Measurements from ENCODE around the gene PTPRU. TPM values are rescaled to one million over a fixed set of nuclear protein-coding genes. Genes with fewer than 3 reads are reported as not detected.
A peak's percentile ranks its signal among the peaks of the same experiment; 100 is the strongest.
"Not testable (repeated sequence)": the region's sequence is repeated elsewhere in the genome, so short reads cannot be mapped to it uniquely, and the experiment has no call there.

PTPRU gene
- total RNA-seq, 6 donors from 2014 or later = 44.5 to 87.2 (median 70.1) TPM

GRCh38 chr1:29232387-29232786 is 3.9 kb upstream of the PTPRU start:
- no peak for TF ChIP-seq POLR2AphosphoS5 (IDR thresholded peaks at IDR 0.05)
- no peak for TF ChIP-seq EP300 (IDR thresholded peaks at IDR 0.05)
- TF ChIP-seq POLR2A (IDR thresholded peaks at IDR 0.05) = no peak
- TF ChIP-seq CTCF (IDR thresholded peaks at IDR 0.05) = no peak
- WGBS, 2 donors = 63 to 75% methylated on average over 3 of the region's 3 CpGs
- H3K36me3 ChIP-seq = no peaks in the 10 kb centered on the region
- H3K9me3 ChIP-seq = no peaks in the 10 kb centered on the region
- no peak overlapping the region for H3K27ac ChIP-seq
- DNase-seq (no peak), ATAC-seq (ENCODE audit: low FRiP score in 2 of 2) (no peak)
- H3K4me1 ChIP-seq = peaks cover 18 to 32% (median 27%) of the 10 kb centered on the region in 4 donors
- H3K4me3 ChIP-seq = no peak overlapping the region
- H3K27me3 ChIP-seq = peaks cover 0 to 10% (median 2%) of the 10 kb centered on the region in 4 donors

GRCh38 chr1:29233693-29234092 is 2.6 kb upstream of the PTPRU start:
- no peak for DNase-seq
- no peak for ATAC-seq (ENCODE audit: low FRiP score in 2 of 2)
- WGBS, 2 donors = 87 to 93% methylated on average over 4 of the region's 4 CpGs

GRCh38 chr1:29234471-29234870 is 1.9 kb upstream of the PTPRU start:
- TF ChIP-seq POLR2A (IDR thresholded peaks at IDR 0.05) (no peak), POLR2AphosphoS5 (IDR thresholded peaks at IDR 0.05) (no peak), CTCF (IDR thresholded peaks at IDR 0.05) (no peak)
- Histone ChIP-seq H3K4me1 (peaks cover 21 to 50% (median 40%) of the 10 kb centered on the region in 4 donors), H3K27ac (no peak overlapping the region), H3K27me3 (peaks cover 0 to 21% (median 2%) of the 10 kb centered on the region in 4 donors), H3K9me3 (no peaks in the 10 kb centered on the region), H3K36me3 (no peaks in the 10 kb centered on the region), H3K4me3 (no peak overlapping the region)
- ATAC-seq (ENCODE audit: low FRiP score in 2 of 2) (no peak), DNase-seq (no peak)
- 55 to 100% methylated on average over 1 of the region's 1 CpG for WGBS, 2 donors

More at GRCh38 chr1:29233693-29234092, 2.6 kb upstream of the PTPRU start:
- Histone ChIP-seq H3K9me3 (no peaks in the 10 kb centered on the region), H3K4me1 (peaks cover 21 to 44% (median 36%) of the 10 kb centered on the region in 4 donors), H3K4me3 (no peak overlapping the region), H3K27ac (no peak overlapping the region), H3K36me3 (no peaks in the 10 kb centered on the region), H3K27me3 (peaks cover 0 to 21% (median 2%) of the 10 kb centered on the region in 4 donors)
- TF ChIP-seq POLR2A (IDR thresholded peaks at IDR 0.05) (no peak), EP300 (IDR thresholded peaks at IDR 0.05) (no peak), CTCF (IDR thresholded peaks at IDR 0.05) (no peak), POLR2AphosphoS5 (IDR thresholded peaks at IDR 0.05) (no peak)

GRCh38 chr1:29234881-29235280 is 1.4 kb upstream of the PTPRU start:
- not testable (repeated sequence) for H3K9me3 ChIP-seq; H3K27ac ChIP-seq; H3K4me3 ChIP-seq; H3K36me3 ChIP-seq; ATAC-seq (ENCODE audit: low FRiP score in 2 of 2)
- DNase-seq = peak in 1 of 2 donors; percentile 47
- Histone ChIP-seq H3K27me3 (peaks cover 0 to 21% (median 2%) of the 10 kb centered on the region in 4 donors), H3K4me1 (peaks cover 17 to 50% (median 40%) of the 10 kb centered on the region in 4 donors)
- 86 to 89% methylated on average over 9 of the region's 9 CpGs for WGBS, 2 donors

- DNase-seq (no peak), ATAC-seq (ENCODE audit: low FRiP score in 2 of 2) (no peak)
- H3K4me3 ChIP-seq = peak overlapping the region; percentile 39 to 76 (median 68)
- peak overlapping the region; percentile 75 to 86 (median 82) for H3K27ac ChIP-seq
- no peaks in the 10 kb centered on the region for H3K9me3 ChIP-seq
- H3K4me1 ChIP-seq = peaks cover 14 to 41% (median 31%) of the 10 kb centered on the region in 4 donors
- whole genome bisulfite sequencing, 2 donors = 0 to 2% methylated on average over 4 to 25 of the region's 30 CpGs
- TF ChIP-seq POLR2A (IDR thresholded peaks at IDR 0.05) (no peak), POLR2AphosphoS5 (IDR thresholded peaks at IDR 0.05) (no peak), CTCF (IDR thresholded peaks at IDR 0.05) (no peak)
- no peaks in the 10 kb centered on the region for H3K36me3 ChIP-seq
- peaks cover 0 to 21% (median 2%) of the 10 kb centered on the region in 4 donors for H3K27me3 ChIP-seq
Observed at GRCh38 chr1:29236712-29237128, 398 bp downstream of the PTPRU start.

Data from upper lobe of left lung (tissue), 6 donors.